Measurements from ENCODE around the gene CBX4. TPM values are rescaled to one million over a fixed set of nuclear protein-coding genes. Genes with fewer than 3 reads are reported as not detected.

Gene CBX4
- total and polyA plus RNA-seq, 2 of the 4 experiments (the other 2 are of a cell fraction), result 3.2 to 9.4 TPM

GRCh38 chr17:79806446-79806760 is 32.8 kb downstream of the CBX4 start (continued):
- TF ChIP-seq CEBPB (IDR thresholded peaks at IDR 0.05; ENCODE audit: low read depth, low read length) (no peak), CHD1 (IDR thresholded peaks at IDR 0.05; ENCODE audit: low read depth, low read length) (no peak), RFX5 (IDR thresholded peaks at IDR 0.05; ENCODE audit: low read depth, low read length) (no peak)

- Histone ChIP-seq H2AFZ (replicated peaks; ENCODE audit: low read length, poor library complexity) (peak overlapping the region; percentile 19), H2BK20ac (ENCODE audit: low read depth, low read length) (no peak overlapping the region), H3K79me1 (ENCODE audit: low read depth in 1 of 2, low read length in 2 of 2) (no peaks in the 10 kb centered on the region), H4K8ac (ENCODE audit: low read depth in 2 of 2, low read length in 2 of 2) (no peak overlapping the region), H3K4ac (ENCODE audit: low read depth, low read length) (no peak overlapping the region), H2BK15ac (ENCODE audit: low read depth, low read length) (no peak overlapping the region), H3K27ac (ENCODE audit: insufficient read depth, low read length) (no peak overlapping the region), H2AK5ac (ENCODE audit: low read depth, low read length) (no peak overlapping the region), H4K20me1 (ENCODE audit: insufficient read depth, low read length) (0 out of 2 replicates have a peak, but pooled peaks cover 4% of the 10 kb centered on the region), H3K9me3 (ENCODE audit: control insufficient read depth, insufficient read depth, low read length) (peaks cover 11% of the 10 kb centered on the region; the same call in 1 of the 2 replicates), H3K4me1 (ENCODE audit: control insufficient read depth, insufficient read depth, low read length) (no peaks in the 10 kb centered on the region), H3K36me3 (ENCODE audit: control insufficient read depth, insufficient read depth, low read length) (no peaks in the 10 kb centered on the region), H4K91ac (ENCODE audit: insufficient read depth, low read depth, low read length) (no peak overlapping the region), H3K27me3 (ENCODE audit: control insufficient read depth, insufficient read depth, low read length) (peaks cover 98% of the 10 kb centered on the region), H3K9me1 (ENCODE audit: insufficient read depth, low read length) (no peaks in the 10 kb centered on the region), H3K18ac (ENCODE audit: low read depth, low read length) (no peak overlapping the region), H3K4me2 (ENCODE audit: low read depth, low read length) (no peak overlapping the region), H2AK9ac (replicated peaks; ENCODE audit: low read depth, low read length, poor library complexity) (peak overlapping the region; percentile 56), H2BK5ac (ENCODE audit: low read depth, low read length, poor library complexity, severe bottlenecking) (no peak overlapping the region), H2BK120ac (ENCODE audit: low read depth, low read length) (no peak overlapping the region), H3K56ac (ENCODE audit: extremely low read depth, insufficient read depth, low read length) (no peak overlapping the region), H3K23ac (ENCODE audit: low read depth, low read length) (0 out of 2 replicates have a peak overlapping the region, but pooled peaks have one; percentile 29), H3K4me3 (ENCODE audit: insufficient read depth, low read depth, low read length) (no peak overlapping the region), H3K9ac (ENCODE audit: low read depth, low read length) (no peak overlapping the region), H4K5ac (ENCODE audit: low read depth, low read length) (no peak overlapping the region), H3K14ac (replicated peaks; ENCODE audit: low read depth, low read length) (no peak overlapping the region)
- intact Hi-C loops (cut with micrococcal nuclease), result no loop called here
- ATAC-seq (ENCODE audit: low read depth) (no peak), DNase-seq (no peak)
- ChIA-PET POLR2A (ENCODE audit: unreplicated experiment) (no interaction called here), CTCF (no interaction called here)
- WGBS, 2 experiments (ENCODE audit: extremely low coverage in 2 of 2, insufficient read length in 1 of 2), result 30% methylated on average over 5 of the region's 22 CpGs; no CpG with 5 or more reads in 1 of the 2 experiments
- no peak for TF ChIP-seq NFE2L2 (IDR thresholded peaks at IDR 0.05; ENCODE audit: low read depth, low read length)
- TF ChIP-seq ELK1 (IDR thresholded peaks at IDR 0.05; ENCODE audit: borderline replicate concordance, low read depth, low read length), result no peak
- TF ChIP-seq USF2 (IDR thresholded peaks at IDR 0.05; ENCODE audit: low read depth, low read length), result no peak
- no peak for TF ChIP-seq CHD1 (IDR thresholded peaks at IDR 0.05; ENCODE audit: low read depth, low read length)
- no peak for TF ChIP-seq POLR2A (IDR thresholded peaks at IDR 0.05; ENCODE audit: low read depth, low read length)
- no TSS peak for BruUV-seq (replicated peaks)
- dilution Hi-C loops (cut with HindIII; ENCODE audit: low sequenced_read_pairs, unreplicated experiment), result no loop called here
- in situ Hi-C loops (cut with MboI; ENCODE audit: low sequenced_read_pairs), result no loop called here
These were observed 34.2 kb downstream of the CBX4 start for GRCh38 chr17:79804856-79805696.

Measured in IMR-90 (cell line).